GM20000 (cell line): ENCODE data around the gene KLHL35.
"Not testable (repeated sequence)": the region's sequence is repeated elsewhere in the genome, so short reads cannot be mapped to it uniquely, and the experiment has no call there.

Experiments
- DNase-seq: peaks from one replicate; pipeline ENCODE4 v3.0.0; 2012; ENCODE audit warnings: low spot score
- CTCF ChIP-seq: IDR thresholded peaks from 2 replicates; pipeline ENCODE4 v1.5.1; 2012; ENCODE audit warnings: mild to moderate bottlenecking, control low read depth; ENCODE audit errors: extremely low read depth, missing control alignments

KLHL35 gene

GRCh38 chr11:75421035-75421602 is 11.9 kb downstream of the KLHL35 start:
- no peak for TF ChIP-seq CTCF
- DNase-seq, result no peak

DNA sequence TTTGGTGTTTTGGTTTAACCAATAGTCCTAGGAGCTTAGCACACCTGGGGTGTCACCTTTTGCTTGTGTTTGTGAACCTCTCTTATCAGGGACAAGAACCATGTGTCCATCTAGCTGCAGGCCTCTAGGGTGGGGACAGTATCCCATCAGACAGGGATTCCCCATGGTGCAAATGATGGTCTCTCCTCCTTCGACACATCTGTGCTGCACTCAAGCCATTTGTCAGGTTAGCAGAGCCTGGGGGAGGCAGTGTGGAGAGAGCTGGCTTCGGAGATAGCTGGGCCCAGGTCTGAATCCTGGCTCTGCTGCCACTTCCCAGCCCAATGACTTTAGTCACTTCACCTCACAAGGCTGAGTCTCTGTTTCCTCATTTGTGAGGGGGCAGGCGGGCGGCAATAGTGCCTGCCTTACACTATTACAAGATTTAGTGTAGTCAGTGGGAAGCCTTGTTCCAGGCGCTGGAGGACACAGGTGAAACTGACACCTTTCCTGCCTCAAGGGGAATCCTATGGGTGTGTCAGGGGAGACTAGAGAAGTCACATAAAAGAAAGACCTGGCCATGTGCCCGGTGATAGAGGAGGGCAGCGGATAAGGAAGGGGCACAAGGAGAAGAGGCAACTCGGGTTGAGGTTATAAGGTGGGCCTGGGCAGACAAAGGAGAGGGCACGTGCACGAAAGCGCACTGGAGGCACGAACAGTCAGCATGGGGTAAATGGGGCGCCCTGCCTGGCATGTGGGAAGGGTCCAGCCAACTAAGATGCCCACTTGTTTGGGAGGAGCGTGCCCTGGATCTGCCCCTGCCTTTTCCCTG is 12.6 kb downstream of the KLHL35 start:
- DNase-seq, result no peak
- no peak for TF ChIP-seq CTCF

- no peak for DNase-seq
- no peak for TF ChIP-seq CTCF
Measured at GRCh38 chr11:75413864-75414263, 19.1 kb downstream of the KLHL35 start.

- DNase-seq, result not testable (repeated sequence)
Measured at GRCh38 chr11:75413146-75413545, 19.9 kb downstream of the KLHL35 start.

DNA sequence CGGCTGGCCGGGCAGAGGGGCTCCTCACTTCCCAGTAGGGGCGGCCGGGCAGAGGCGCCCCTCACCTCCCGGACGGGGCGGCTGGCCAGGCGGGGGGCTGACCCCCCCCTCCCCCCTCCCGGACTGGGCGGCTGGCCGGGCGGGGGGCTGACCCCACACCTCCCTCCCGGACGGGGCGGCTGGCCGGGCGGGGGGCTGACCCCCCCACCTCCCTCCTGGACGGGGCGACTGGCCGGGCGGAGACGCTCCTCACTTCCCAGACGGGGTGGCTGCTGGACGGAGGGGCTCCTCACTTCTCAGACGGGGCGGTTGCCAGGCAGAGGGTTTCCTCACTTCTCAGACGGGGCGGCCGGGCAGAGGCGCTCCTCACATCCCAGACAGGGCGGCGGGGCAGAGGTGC is 23.0 kb downstream of the KLHL35 start:
- DNase-seq, result not testable (repeated sequence)

DNA sequence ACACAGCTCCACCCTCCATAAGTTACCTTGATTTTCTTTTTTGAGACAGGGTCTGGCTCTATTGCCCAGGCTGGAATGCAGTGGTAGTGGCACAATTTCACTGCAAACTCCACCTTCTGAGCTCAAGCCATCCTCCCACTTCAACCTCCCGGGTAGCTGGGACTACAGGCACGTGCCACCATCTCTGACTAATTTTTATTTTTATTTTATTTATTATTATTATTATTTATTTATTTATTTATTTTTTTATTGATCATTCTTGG is 24.1 kb downstream of the KLHL35 start:
- no peak for DNase-seq
- TF ChIP-seq CTCF, result no peak

DNA sequence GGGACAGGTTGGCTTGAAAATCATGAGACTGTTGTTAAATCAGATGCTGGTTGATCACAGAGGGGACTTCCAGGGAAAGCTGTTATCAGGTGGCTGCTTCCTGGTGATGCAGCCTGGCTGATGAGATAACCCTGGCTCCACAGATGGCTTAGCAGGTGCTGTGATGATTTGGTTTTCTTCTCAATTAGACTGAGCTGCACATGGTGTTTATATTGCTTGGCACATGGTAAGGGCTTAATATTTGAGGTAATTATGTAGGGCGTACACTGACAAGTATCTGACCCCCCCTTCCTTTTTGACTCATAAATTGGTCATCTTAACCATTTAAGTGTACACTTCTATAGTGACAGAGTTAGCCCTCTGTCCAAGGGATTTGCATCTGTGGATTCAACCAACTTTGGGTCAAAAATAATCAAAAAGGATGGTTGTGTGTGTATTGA is 26.6 kb downstream of the KLHL35 start:
- no peak for DNase-seq
- TF ChIP-seq CTCF, result no peak

GRCh38 chr11:75403983-75404658 is 28.9 kb downstream of the KLHL35 start:
- no peak for TF ChIP-seq CTCF
- no peak for DNase-seq
